ENCODE data around the gene NFIA.
"Not testable (repeated sequence)": the region's sequence is repeated elsewhere in the genome, so short reads cannot be mapped to it uniquely, and the experiment has no call there.

Gene NFIA

GRCh38 chr1:61254634-61255357 lies 172.4 kb downstream of the NFIA start:
- DNase-seq, result no peak

- DNase-seq, result no peak
Measured at GRCh38 chr1:61255358-61255703, 173.0 kb downstream of the NFIA start.

GRCh38 chr1:61259379-61260148 lies 177.2 kb downstream of the NFIA start:
- DNase-seq, result no peak

DNA sequence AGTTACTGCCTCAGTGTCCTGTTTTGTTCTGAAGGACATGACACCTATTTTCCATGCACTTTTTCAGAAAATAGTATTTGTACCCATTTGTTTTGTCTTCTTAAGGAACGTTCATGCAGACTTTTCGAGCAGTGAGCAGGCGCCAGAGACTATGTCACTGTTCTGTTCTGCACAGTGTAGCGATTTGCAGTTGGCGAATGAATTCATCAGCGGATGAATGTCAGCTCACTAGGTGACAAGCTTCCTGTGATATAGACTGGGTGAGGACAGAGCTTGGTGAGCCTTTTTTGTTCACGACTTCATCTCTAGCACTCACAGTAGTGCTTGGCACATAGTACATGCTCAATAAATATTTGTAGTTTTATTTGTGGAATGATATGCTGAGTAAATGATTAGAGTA lies 177.8 kb downstream of the NFIA start:
- DNase-seq, result no peak

GRCh38 chr1:61261595-61261994 lies 179.2 kb downstream of the NFIA start:
- DNase-seq, result no peak

- no peak for DNase-seq
Measured at GRCh38 chr1:61263905-61264824, 181.8 kb downstream of the NFIA start.

DNA sequence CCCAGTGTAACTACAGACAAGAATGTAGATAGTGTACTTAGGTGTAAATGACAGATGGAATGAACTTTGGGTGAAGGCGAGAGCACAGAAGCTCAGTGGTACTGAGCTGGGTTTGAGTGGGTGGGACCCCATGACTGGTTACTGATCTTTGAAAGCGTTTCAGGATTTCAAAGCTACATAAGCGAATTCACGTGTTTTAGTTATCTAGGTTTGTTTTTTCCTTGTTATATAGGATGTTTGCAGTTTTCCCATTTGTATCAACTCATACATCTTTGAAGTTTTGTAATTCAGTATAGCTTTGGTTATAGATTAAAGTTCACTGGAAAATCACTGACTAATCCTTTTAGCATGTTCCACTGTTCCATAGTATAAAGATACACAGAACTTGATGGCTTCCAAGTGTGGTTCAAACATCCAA lies 182.5 kb downstream of the NFIA start:
- DNase-seq, result no peak

GRCh38 chr1:61265665-61266064 lies 183.3 kb downstream of the NFIA start:
- DNase-seq, result no peak

- no peak for DNase-seq
Measured at GRCh38 chr1:61266738-61267137, 184.4 kb downstream of the NFIA start.

GRCh38 chr1:61268546-61269240 lies 186.3 kb downstream of the NFIA start:
- DNase-seq, result no peak

- DNase-seq, result no peak
Measured at GRCh38 chr1:61269602-61270001, 187.2 kb downstream of the NFIA start.

DNA sequence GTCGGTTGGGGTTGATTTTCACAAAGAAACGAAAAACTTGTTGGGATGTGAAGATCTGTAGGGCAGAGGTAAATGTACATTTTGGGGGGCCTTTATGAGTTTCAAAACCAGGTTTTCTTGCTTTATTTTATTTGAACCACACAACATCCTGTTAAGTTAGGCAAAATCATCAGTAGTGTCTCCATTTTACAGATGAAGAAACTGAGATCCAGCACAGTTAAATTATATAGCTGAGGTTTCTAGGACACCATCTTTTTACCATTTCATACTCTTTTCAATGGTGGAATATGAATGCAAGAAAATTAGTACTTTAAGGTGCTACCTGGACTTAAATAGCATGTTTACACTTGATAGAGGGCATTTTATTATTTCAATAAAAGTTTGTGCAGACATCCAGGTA lies 187.7 kb downstream of the NFIA start:
- no peak for DNase-seq

DNA sequence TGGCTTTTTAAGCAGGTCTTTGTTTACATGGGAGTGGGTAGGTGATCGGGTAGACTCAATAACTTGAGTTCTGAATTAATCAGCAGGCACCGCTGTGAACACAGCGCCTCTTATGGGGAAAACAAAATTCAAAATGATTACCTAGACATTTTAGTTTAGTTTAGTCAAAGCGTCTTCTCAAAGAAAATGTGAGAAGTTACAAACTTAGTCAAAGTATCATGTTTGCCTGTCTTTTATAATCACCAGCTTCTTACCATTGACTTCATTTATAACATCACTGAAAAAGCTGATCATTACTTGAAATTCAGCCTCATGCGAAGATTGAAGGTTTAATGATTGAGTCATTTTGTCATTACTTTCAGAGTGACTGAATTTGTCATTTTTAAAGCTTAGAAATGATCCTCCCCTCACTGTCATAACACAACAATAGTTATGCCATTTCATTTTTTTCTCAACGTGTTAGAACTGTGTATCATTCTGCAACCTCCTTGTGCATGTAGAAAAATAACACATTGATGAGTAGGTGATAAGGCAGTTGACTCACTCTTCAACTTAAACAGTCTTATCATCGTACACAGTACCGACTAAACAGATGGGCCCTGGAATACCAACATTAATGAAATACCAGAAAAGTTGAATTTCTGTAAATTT lies 188.5 kb downstream of the NFIA start:
- no peak for DNase-seq

DNA sequence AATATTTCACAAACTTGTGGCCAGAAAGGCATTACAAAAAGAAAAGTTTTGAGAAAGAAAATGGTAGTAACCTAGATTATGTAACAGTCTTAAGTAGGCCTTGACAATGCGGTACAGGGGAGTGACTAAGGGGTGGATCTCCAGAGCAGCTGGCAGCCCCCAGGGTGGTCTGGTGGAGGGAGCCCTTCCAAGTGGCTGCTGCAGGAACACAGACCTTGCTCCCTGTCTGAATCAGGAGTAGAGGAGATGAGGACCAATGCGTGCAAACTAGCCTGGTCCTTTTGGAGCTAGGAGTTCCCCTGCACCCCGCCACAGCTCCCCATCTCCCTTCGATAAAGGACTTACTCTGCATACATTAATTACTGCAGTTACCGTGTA lies 189.0 kb downstream of the NFIA start:
- DNase-seq, result no peak

DNA sequence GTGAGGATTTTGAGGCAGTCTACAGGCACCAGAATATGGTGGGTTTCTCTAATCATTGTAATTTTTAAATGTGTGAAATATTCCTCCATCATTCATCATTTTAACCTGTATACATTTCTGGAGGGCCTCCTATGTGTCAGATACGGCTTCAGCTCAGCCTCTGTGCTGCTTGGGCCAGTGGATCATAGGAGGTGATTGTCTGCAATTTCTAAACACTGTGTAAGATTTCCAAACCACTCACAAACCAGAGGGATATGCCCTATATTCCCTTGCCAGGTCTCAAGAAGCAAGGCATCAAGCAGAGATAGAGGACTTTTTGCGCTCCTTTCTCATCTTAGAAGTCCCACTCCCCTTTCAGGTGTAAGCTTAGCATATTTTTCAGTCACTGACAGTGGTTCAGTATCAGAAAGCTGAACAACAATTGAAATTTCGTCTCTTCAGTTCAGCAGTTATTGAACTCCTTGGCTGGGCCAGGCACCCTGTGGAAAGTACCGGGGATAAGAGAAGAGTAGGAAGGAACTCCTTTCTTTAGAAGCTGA lies 190.9 kb downstream of the NFIA start:
- no peak for DNase-seq

DNA sequence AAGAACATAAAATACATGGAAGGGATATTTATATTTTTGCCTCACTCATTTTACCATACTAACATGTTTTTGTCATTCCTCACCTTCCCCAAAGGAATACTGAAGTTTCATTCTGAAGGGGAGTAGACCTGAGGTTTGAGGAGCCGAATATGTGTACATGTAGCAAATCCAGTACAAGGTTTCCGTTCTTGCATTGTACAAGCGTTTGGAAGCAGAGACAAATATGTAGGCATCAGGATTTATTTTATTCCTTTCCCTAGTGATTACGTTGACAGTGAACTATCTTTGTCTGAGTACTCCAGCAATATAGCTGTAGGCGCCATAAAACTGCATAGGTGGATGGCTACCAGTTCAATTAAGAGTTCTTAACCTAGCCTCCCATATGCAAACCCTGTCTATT lies 191.5 kb downstream of the NFIA start:
- DNase-seq, result no peak

DNA sequence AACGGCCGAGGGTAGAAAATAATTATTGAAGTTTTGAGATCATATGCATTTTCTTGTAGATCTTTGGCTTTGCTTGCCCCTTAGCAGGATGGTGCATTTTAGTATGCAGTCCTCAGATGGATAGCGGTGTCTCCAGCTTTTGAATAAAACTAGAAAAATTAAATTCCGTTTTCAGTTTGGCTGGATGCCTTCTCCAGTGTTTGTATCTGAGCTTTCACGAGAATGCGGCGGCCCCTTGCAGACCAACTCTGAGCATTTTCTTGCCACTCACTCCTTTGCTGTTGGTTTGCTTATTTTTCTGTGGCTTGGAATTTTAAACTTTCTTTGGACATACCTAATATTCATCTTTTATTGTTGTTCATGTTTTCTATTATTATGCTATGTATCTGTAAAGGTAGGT lies 192.6 kb downstream of the NFIA start:
- DNase-seq, result no peak

GRCh38 chr1:61276246-61276645 lies 193.9 kb downstream of the NFIA start:
- no peak for DNase-seq

GRCh38 chr1:61277121-61277690 lies 194.8 kb downstream of the NFIA start:
- no peak for DNase-seq

DNA sequence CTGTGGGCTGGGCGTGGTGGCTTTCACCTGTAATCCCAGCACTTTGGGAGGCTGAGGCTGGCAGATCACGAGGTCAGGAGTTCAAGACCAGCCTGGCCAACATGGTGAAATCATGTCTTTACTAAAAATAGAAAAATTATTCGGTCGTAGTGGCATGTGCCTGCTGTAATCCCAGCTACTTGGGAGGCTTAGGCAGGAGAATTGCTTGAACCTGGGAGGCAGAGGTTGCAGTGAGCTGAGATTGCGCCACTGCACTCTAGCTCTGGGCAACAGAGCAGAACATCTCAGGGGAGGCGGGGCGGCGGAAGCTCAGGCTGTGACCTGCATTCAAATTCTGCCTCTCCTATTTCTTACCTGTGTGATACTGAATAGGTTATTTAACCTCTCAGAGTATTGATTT lies 196.1 kb downstream of the NFIA start:
- not testable (repeated sequence) for DNase-seq

- DNase-seq, result no peak
Measured at GRCh38 chr1:61278966-61279365, 196.6 kb downstream of the NFIA start.

DNA sequence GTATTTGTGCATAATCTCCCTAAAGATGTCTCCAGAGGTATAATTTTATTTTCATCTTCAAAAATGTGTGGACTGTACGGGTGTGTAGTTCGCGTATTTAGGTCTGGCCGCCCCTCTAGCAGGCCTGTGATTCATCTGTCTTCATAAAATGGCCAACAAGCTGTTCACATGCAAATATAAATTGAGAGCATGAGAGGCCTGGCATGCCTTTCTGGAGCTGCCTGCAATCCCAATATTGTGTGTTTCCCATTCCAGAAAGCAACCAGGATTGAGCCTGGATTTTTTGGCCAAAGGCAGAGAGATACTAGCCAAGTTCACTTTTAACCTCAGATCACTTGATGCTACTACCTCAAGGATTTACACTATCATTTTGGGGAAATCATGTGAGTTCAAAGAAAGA lies 197.2 kb downstream of the NFIA start:
- DNase-seq, result no peak
